ENCODE data around the gene FUT6.

The FUT6 gene

GRCh38 chr19:5805462-5806132 lies 33.9 kb downstream of the FUT6 start:
- DNase-seq (ENCODE audit: low read depth in 3 of 3, low spot score in 1 of 3) = peak in 2 of 3 donors; percentile 29 to 47

GRCh38 chr19:5804516-5805461 lies 34.7 kb downstream of the FUT6 start, which contains the start of gene NRTN:
Gene NRTN, plus strand, starts transcription at chr19:5805067. Its CDS starts 19,099 bp downstream, at chr19:5824166.
- DNase-seq (ENCODE audit: low read depth in 3 of 3, low spot score in 1 of 3) = peak in 1 of 3 donors; percentile 33

GRCh38 chr19:5803752-5804515 lies 35.6 kb downstream of the FUT6 start:
- DNase-seq (ENCODE audit: low read depth in 3 of 3, low spot score in 1 of 3) = peak; percentile 77 to 92 (median 84)

- DNase-seq (ENCODE audit: low read depth in 3 of 3, low spot score in 1 of 3) = no peak
These were observed 36.1 kb downstream of the FUT6 start for GRCh38 chr19:5803441-5803751.

GRCh38 chr19:5801796-5802619 lies 37.5 kb downstream of the FUT6 start:
- DNase-seq (ENCODE audit: low read depth in 3 of 3, low spot score in 1 of 3) = no peak

GRCh38 chr19:5800361-5801270 lies 38.9 kb downstream of the FUT6 start:
- no peak for DNase-seq (ENCODE audit: low read depth in 3 of 3, low spot score in 1 of 3)

GRCh38 chr19:5799247-5800241 lies 40.0 kb downstream of the FUT6 start:
- no peak for DNase-seq (ENCODE audit: low read depth in 3 of 3, low spot score in 1 of 3)

- DNase-seq (ENCODE audit: low read depth in 3 of 3, low spot score in 1 of 3) = no peak
These were observed 41.3 kb downstream of the FUT6 start for GRCh38 chr19:5798244-5798643.

GRCh38 chr19:5795382-5795919 lies 44.1 kb downstream of the FUT6 start:
- no peak for DNase-seq (ENCODE audit: low read depth in 3 of 3, low spot score in 1 of 3)

GRCh38 chr19:5793188-5793587 lies 46.3 kb downstream of the FUT6 start:
- DNase-seq (ENCODE audit: low read depth in 3 of 3, low spot score in 1 of 3) = no peak

GRCh38 chr19:5792224-5792623 lies 47.3 kb downstream of the FUT6 start:
- no peak for DNase-seq (ENCODE audit: low read depth in 3 of 3, low spot score in 1 of 3)

- peak; percentile 88 to 95 (median 91) for DNase-seq (ENCODE audit: low read depth in 3 of 3, low spot score in 1 of 3)
These were observed 48.7 kb downstream of the FUT6 start, which contains the start of gene DUS3L for GRCh38 chr19:5790559-5791520. Gene DUS3L, minus strand, starts transcription at chr19:5791163. Its CDS starts 22 bp downstream, at chr19:5791141.

GRCh38 chr19:5789886-5790558 lies 49.5 kb downstream of the FUT6 start:
- no peak for DNase-seq (ENCODE audit: low read depth in 3 of 3, low spot score in 1 of 3)

- DNase-seq (ENCODE audit: low read depth in 3 of 3, low spot score in 1 of 3) = no peak
These were observed 50.1 kb downstream of the FUT6 start for GRCh38 chr19:5789351-5789761.

GRCh38 chr19:5788422-5788821 lies 51.1 kb downstream of the FUT6 start:
- no peak for DNase-seq (ENCODE audit: low read depth in 3 of 3, low spot score in 1 of 3)

Measured in stimulated activated CD4-positive, alpha-beta T cell treated with anti-CD3 and anti-CD28 coated beads, TNF-alpha, amount 100 ng/mL, for 1 hour (primary cell).